Esophagus squamous epithelium (tissue), 4 donors: ENCODE measurements around the gene OPTC.
"Not testable (repeated sequence)": the region's sequence is repeated elsewhere in the genome, so short reads cannot be mapped to it uniquely, and the experiment has no call there.

Experiments
- CTCF ChIP-seq, 6 experiments: fragments of 450-650 bp in 4 of 6; fragments of 200-600 bp in 2 of 6; sonication (generic) in 2 of 6; IDR thresholded peaks; one replicate each; pipeline ENCODE4 v1.5.1; 2016 to 2019; ENCODE audit warnings: antibody characterized with exemption in 6 of 6, mild to moderate bottlenecking in 4 of 6, moderate library complexity in 4 of 6
- POLR2A ChIP-seq, 4 donors: fragments of 450-650 bp; IDR thresholded peaks; one replicate each; pipeline ENCODE4 v1.6.1; 2017; ENCODE audit warnings: antibody characterized with exemption in 4 of 4, mild to moderate bottlenecking in 4 of 4, moderate library complexity in 3 of 4

- TF ChIP-seq CTCF, POLR2A (IDR thresholded peaks at IDR 0.05): not testable (repeated sequence)
Observed at GRCh38 chr1:203466906-203467549, 26.9 kb upstream of the OPTC start.
